GM06990 (cell line): ENCODE results near the gene THADA.
"Not testable (repeated sequence)": the region's sequence is repeated elsewhere in the genome, so short reads cannot be mapped to it uniquely, and the experiment has no call there.

Experiments used
- DNase-seq: peaks from one replicate; pipeline ENCODE4 v3.0.0-alpha.2; 2011; ENCODE audit not compliant: insufficient read length; ENCODE audit errors: extremely low read depth
- H3K27me3 ChIP-seq: replicated peaks from 2 replicates; pipeline ENCODE4 v1.6.0; 2011; ENCODE audit warnings: low read length; ENCODE audit not compliant: control insufficient read depth, insufficient read depth
- H3K36me3 ChIP-seq: 2 replicates; pipeline ENCODE4 v1.5.1; 2011; ENCODE audit warnings: low read length; ENCODE audit not compliant: control insufficient read depth, insufficient read depth
- H3K4me3 ChIP-seq: replicated peaks from 2 replicates; pipeline ENCODE4 v1.5.1; 2011; ENCODE audit warnings: low read depth, mild to moderate bottlenecking, control low read depth, low read length
- TF ChIP-seq, protein P1 (sequence below): IDR thresholded peaks from 2 replicates; pipeline ENCODE4 v1.5.1; 2011; ENCODE audit warnings: low read length, control low read depth, mild to moderate bottlenecking, inconsistent platforms; ENCODE audit not compliant: insufficient read depth, poor library complexity, severe bottlenecking

The THADA gene

DNA sequence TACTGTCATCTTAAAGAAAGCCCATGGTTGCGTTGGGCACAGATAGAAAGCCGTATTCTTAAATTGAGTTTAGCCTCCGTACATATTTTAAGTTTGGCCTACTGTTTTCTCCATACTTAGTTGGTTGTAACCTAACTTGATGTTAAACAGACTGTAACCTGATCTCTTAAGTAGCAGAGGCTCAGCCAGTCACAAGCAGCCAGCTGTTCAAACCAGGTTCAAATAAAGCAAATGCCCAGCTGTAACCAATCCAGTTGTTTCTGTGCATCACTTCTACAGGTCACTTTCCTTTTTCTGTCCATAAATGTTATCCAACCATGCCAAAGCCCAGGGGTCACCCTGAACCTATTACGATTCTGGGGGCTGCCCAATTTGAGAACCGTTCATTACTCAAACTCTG, 10.0 kb upstream of the THADA start:
- TF ChIP-seq, protein P1, sequence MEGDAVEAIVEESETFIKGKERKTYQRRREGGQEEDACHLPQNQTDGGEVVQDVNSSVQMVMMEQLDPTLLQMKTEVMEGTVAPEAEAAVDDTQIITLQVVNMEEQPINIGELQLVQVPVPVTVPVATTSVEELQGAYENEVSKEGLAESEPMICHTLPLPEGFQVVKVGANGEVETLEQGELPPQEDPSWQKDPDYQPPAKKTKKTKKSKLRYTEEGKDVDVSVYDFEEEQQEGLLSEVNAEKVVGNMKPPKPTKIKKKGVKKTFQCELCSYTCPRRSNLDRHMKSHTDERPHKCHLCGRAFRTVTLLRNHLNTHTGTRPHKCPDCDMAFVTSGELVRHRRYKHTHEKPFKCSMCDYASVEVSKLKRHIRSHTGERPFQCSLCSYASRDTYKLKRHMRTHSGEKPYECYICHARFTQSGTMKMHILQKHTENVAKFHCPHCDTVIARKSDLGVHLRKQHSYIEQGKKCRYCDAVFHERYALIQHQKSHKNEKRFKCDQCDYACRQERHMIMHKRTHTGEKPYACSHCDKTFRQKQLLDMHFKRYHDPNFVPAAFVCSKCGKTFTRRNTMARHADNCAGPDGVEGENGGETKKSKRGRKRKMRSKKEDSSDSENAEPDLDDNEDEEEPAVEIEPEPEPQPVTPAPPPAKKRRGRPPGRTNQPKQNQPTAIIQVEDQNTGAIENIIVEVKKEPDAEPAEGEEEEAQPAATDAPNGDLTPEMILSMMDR = no peak
- H3K4me3 ChIP-seq = no peak overlapping the region
- no peak for DNase-seq
- H3K36me3 ChIP-seq = no peaks in the 10 kb centered on the region
- no peaks in the 10 kb centered on the region for H3K27me3 ChIP-seq

DNA sequence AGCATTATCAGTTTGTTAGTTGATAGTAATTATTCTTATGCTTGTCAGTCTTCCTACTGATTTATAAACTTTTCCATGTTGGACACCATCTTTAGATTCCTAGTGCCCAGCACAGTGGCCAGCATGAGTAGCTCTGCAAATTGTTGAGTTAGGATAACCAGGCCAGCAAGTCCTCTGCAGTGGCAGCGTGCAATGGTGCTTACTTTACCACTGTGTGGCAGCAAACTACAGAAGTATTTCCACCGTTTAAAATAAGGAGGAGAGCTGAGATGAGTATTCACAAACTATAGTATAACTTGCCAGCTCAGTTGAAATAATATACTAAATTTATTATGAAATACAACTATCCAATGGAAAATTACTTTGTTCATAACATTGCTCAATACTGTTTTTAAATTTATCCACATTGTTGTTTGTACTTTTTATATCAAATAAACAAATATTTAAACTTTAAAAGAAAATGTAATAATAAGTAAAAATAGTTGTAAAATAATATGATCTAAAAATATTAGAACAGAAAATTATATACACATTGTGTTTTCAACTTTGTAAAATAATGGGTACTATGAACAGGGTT, 9.3 kb upstream of the THADA start:
- no peak for DNase-seq
- Histone ChIP-seq H3K4me3 (no peak overlapping the region), H3K36me3 (no peaks in the 10 kb centered on the region), H3K27me3 (no peaks in the 10 kb centered on the region)
- TF ChIP-seq, protein P1 = peak; percentile 61

DNA sequence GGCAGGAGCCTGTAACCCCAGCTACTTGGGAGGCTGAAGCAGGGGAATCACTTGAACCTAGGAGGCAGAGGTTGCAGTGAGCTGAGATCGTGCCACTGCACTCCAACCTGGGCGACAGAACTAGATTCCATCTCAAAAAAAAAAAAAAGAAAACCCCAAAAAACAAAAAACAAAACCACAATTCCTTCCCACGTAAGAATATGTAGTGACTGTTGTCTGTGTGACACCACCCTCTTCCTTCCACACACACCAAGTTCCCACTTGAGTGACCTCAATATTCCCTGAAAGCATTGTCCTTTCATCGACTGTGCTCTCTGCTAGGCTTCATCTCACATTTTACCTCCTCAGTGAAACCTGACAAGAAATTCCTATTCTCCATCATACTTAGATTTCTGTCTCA, 8.8 kb upstream of the THADA start:
- no peak for DNase-seq
- no peaks in the 10 kb centered on the region for H3K27me3 ChIP-seq
- no peaks in the 10 kb centered on the region for H3K36me3 ChIP-seq
- H3K4me3 ChIP-seq = no peak overlapping the region
- TF ChIP-seq, protein P1 = no peak

DNA sequence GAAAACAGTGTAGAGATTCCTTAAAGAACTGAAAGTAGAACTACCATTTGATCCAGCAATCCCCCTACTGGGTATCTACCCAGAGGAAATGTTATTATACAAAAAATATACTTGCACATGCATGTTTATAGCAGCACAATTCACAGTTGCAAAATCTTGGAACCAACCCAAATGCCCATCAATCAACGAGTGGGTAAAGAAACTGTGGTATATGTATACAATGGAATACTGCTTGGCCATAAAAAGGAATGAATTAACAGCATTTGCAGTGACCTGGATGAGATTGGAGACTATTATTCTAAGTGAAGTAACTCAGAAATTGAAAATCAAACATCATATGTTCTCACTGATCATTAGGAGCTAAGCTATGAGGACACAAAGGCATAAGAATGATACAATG, 4.8 kb upstream of the THADA start:
- H3K36me3 ChIP-seq, DNase-seq, H3K4me3 ChIP-seq, H3K27me3 ChIP-seq: not testable (repeated sequence)

DNA sequence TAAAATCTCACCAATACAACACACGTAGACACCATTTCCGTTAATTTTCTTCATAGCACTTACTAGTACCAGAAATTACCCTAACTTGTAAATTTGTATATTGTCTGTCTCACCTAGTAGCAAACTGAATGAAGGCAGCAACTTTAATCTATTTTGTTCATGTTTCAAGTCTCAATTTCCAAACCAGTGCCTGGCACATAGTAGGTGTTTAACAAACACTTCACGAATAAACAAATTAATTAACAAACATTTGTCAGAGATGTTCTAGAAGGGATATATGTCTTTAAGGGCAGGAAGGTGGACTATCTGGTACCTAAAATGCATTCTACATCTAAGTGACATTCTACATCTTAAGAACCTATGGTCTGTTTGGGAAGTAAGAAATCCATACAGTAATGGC, 963 bp downstream of the THADA start:
- Histone ChIP-seq H3K36me3 (peaks cover 3% of the 10 kb centered on the region; the same call in 1 of the 2 replicates), H3K27me3 (no peaks in the 10 kb centered on the region), H3K4me3 (peak overlapping the region; percentile 84)
- TF ChIP-seq, protein P1 = no peak
- no peak for DNase-seq

DNA sequence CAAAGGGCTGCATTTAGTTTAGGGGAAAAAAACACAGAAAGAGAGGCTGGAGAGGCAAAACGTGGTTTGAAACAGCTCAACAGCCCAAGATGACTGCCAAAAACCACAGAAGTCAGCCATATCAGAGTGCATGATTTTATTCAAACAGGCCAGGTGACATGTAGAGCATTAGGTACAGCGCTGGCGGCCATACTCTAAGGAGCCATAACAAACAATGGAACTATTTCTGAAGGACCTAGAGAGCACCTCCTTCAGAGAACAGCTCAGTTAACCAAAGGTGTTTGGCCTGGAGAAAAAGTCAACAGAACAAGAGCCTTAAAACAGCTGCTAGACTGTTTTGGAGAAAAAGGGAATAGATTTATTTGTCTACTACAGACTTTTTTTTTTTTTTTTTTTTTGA, 2.6 kb downstream of the THADA start:
- H3K4me3 ChIP-seq = no peak overlapping the region
- no peaks in the 10 kb centered on the region for H3K27me3 ChIP-seq
- no peak for DNase-seq
- TF ChIP-seq, protein P1 = no peak
- H3K36me3 ChIP-seq = peaks cover 3% of the 10 kb centered on the region; the same call in 1 of the 2 replicates
